ENCODE data around the gene UPP1.
"Not testable (repeated sequence)": the region's sequence is repeated elsewhere in the genome, so short reads cannot be mapped to it uniquely, and the experiment has no call there.

UPP1 gene

GRCh38 chr7:48147690-48148089 lies 58.6 kb downstream of the UPP1 start:
- not testable (repeated sequence) for FAIRE-seq

GRCh38 chr7:48148311-48148710 lies 59.2 kb downstream of the UPP1 start:
- no peak for DNase-seq (ENCODE audit: extremely low spot score, insufficient read length, low read depth)
- FAIRE-seq = no peak

More at GRCh38 chr7:48147690-48148089, 58.6 kb downstream of the UPP1 start:
- DNase-seq (ENCODE audit: extremely low spot score, insufficient read length, low read depth) = not testable (repeated sequence)

- FAIRE-seq (no peak), DNase-seq (ENCODE audit: extremely low spot score, insufficient read length, low read depth) (no peak)
Observed at GRCh38 chr7:48149058-48149457, 60.0 kb downstream of the UPP1 start.

- no peak for DNase-seq (ENCODE audit: extremely low spot score, insufficient read length, low read depth)
- no peak for FAIRE-seq
Observed at GRCh38 chr7:48150086-48150485, 61.0 kb downstream of the UPP1 start.

- DNase-seq (ENCODE audit: extremely low spot score, insufficient read length, low read depth) (peak; percentile 2), FAIRE-seq (peak; percentile 67)
Observed at GRCh38 chr7:48154792-48155413, 65.8 kb downstream of the UPP1 start.

All from GM18507 (cell line).